Fibroblast of upper back skin (primary cell): ENCODE measurements around the gene GMDS.

ENCODE experiments used
- DNase-seq: peaks from one replicate; pipeline ENCODE4 v3.0.0-alpha.2; 2013

The GMDS gene

GRCh38 chr6:2129182-2129621 is 116.2 kb downstream of the GMDS start:
- no peak for DNase-seq

- DNase-seq, result no peak
Measured at GRCh38 chr6:2127484-2127911, 117.9 kb downstream of the GMDS start.

GRCh38 chr6:2126351-2126750 is 119.1 kb downstream of the GMDS start:
- DNase-seq, result no peak

- DNase-seq, result no peak
Measured at GRCh38 chr6:2125158-2125557, 120.2 kb downstream of the GMDS start.

- peak; percentile 8 for DNase-seq
Measured at GRCh38 chr6:2124260-2124709, 121.1 kb downstream of the GMDS start.

GRCh38 chr6:2120912-2121311 is 124.5 kb downstream of the GMDS start:
- DNase-seq, result no peak

GRCh38 chr6:2119275-2119674 is 126.1 kb downstream of the GMDS start:
- no peak for DNase-seq

GRCh38 chr6:2118136-2118535 is 127.3 kb downstream of the GMDS start:
- no peak for DNase-seq

GRCh38 chr6:2117447-2117846 is 128.0 kb downstream of the GMDS start:
- no peak for DNase-seq

GRCh38 chr6:2116496-2116895 is 128.9 kb downstream of the GMDS start:
- DNase-seq, result no peak

GRCh38 chr6:2114100-2114499 is 131.3 kb downstream of the GMDS start:
- no peak for DNase-seq

- peak; percentile 75 for DNase-seq
Measured at GRCh38 chr6:2111162-2111677, 134.2 kb downstream of the GMDS start.

- DNase-seq, result no peak
Measured at GRCh38 chr6:2110504-2110903, 134.9 kb downstream of the GMDS start.

GRCh38 chr6:2109796-2110195 is 135.6 kb downstream of the GMDS start:
- DNase-seq, result no peak

GRCh38 chr6:2108700-2109306 is 136.6 kb downstream of the GMDS start:
- DNase-seq, result no peak

GRCh38 chr6:2104524-2104880 is 140.9 kb downstream of the GMDS start:
- DNase-seq, result no peak

- peak; percentile 60 for DNase-seq
Measured at GRCh38 chr6:2103765-2104523, 141.5 kb downstream of the GMDS start.

GRCh38 chr6:2102966-2103365 is 142.4 kb downstream of the GMDS start:
- DNase-seq, result no peak

GRCh38 chr6:2102316-2102883 is 143.0 kb downstream of the GMDS start:
- no peak for DNase-seq

- DNase-seq, result no peak
Measured at GRCh38 chr6:2101213-2101612, 144.2 kb downstream of the GMDS start.

GRCh38 chr6:2099870-2100269 is 145.5 kb downstream of the GMDS start:
- DNase-seq, result no peak

- no peak for DNase-seq
Measured at GRCh38 chr6:2097464-2097863, 147.9 kb downstream of the GMDS start.

- no peak for DNase-seq
Measured at GRCh38 chr6:2094642-2095041, 150.8 kb downstream of the GMDS start.

- peak; percentile 7 for DNase-seq
Measured at GRCh38 chr6:2086326-2086965, 159.0 kb downstream of the GMDS start.
